GM13976 (cell line): Measurements from ENCODE around the gene GAB2.
"Not testable (repeated sequence)": the region's sequence is repeated elsewhere in the genome, so short reads cannot be mapped to it uniquely, and the experiment has no call there.

Experiments
- DNase-seq: peaks from one replicate; pipeline ENCODE4 v3.0.0; 2012; ENCODE audit warnings: low spot score
- in situ Hi-C: fragments of 300-500 bp; cut with MboI; formaldehyde crosslinking; loops from one replicate; pipeline ENCODE4 v1.12.0; 2022; ENCODE audit warnings: low sequenced_read_pairs, mixed read lengths, inconsistent platforms; ENCODE audit not compliant: unreplicated experiment
- TF ChIP-seq, protein P1 (sequence below): IDR thresholded peaks from 2 replicates; pipeline ENCODE4 v1.5.1; 2012; ENCODE audit warnings: borderline replicate concordance, mild to moderate bottlenecking; ENCODE audit not compliant: insufficient read depth; ENCODE audit errors: extremely low read depth, missing control alignments, control extremely low read depth

The GAB2 gene

GRCh38 chr11:78227921-78228320, 189.7 kb downstream of the GAB2 start:
- in situ Hi-C loops: loop anchor here (10.0 kb wide), 2 partner anchors 187 to 337 kb away; partner anchors contain the start of gene GAB2
- peak; percentile 59 for DNase-seq
- TF ChIP-seq, protein P1, sequence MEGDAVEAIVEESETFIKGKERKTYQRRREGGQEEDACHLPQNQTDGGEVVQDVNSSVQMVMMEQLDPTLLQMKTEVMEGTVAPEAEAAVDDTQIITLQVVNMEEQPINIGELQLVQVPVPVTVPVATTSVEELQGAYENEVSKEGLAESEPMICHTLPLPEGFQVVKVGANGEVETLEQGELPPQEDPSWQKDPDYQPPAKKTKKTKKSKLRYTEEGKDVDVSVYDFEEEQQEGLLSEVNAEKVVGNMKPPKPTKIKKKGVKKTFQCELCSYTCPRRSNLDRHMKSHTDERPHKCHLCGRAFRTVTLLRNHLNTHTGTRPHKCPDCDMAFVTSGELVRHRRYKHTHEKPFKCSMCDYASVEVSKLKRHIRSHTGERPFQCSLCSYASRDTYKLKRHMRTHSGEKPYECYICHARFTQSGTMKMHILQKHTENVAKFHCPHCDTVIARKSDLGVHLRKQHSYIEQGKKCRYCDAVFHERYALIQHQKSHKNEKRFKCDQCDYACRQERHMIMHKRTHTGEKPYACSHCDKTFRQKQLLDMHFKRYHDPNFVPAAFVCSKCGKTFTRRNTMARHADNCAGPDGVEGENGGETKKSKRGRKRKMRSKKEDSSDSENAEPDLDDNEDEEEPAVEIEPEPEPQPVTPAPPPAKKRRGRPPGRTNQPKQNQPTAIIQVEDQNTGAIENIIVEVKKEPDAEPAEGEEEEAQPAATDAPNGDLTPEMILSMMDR: no peak

DNA sequence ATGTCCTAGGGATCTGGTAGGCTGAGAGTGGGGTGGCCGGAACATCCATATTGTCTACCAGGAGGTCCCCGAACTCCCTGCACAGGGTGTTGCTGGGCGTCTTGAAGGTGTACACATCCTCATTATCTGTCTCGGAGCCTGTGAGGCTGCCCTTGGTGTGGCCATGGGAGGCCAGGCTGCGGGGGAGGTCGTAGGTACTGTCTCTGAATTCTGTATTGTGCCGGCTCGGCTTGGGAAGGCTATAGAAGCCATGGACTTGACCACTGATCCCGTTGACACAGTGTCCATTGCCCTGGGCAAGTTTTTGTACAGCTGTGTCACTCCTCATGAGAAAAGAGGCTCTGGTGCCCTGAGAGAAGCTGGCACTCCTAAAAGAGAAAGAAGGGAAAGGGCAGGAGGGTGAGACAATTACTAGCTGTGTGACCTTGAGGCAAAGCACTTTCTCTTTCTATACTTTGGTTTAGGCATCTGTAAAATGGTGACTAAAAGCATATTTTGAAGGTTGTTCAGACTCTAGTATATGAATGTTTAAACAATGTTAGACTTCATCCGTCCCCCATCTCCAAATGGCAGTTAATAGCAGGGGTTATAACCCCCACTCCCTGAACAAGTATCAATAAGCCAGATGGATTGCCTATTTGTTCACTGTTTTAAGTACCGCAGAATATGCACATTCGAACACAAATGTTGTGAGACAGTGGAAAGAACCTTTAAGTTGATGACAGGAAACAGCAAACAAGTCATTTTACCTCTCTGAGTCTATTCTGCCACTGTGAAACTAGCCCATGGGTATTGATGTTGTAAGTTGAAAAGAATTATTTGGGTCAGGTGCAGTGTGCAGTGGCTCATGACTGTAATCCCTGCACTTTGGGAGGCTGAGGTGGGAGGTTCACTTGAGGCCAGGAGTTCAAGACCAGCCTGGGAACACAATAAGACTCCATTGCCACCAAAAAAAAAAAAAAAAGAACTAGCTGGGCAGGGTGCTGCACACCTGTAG, 190.6 kb downstream of the GAB2 start:
- peak; percentile 26 for DNase-seq
- in situ Hi-C loops: loop anchor here (10.0 kb wide), 2 partner anchors 188 to 338 kb away; partner anchors contain the start of gene GAB2
- TF ChIP-seq, protein P1: no peak

DNA sequence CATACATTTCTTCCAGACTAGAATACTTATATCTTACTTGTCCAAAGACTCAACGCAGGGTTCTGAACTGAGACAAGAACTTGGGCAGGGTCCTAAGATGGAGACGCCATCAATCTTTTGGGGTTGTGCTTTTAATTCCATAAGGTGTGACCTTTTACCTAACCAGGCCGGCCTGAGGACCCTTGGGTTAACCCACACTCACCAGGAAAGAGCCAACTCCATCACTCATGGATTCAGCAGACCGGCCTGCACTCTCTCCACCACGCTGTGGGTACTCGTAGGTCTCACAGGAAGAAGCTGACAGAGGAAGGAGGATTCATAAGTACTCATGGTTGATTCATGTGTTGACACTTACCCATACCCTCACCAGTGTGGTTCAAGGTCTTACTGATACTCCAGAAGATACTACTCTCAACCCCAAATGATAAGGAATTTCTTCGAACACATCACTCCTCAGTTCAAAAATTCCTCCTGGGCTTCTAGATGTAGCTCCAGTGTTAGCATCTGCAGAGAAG, 192.7 kb downstream of the GAB2 start:
- no peak for DNase-seq
- in situ Hi-C loops: loop anchor here (10.0 kb wide), 2 partner anchors 190 to 340 kb away; partner anchors contain the start of gene GAB2
- TF ChIP-seq, protein P1: no peak

- TF ChIP-seq, protein P1: no peak
- no peak for DNase-seq
- in situ Hi-C loops: loop anchor here (10.0 kb wide), 2 partner anchors 190 to 340 kb away; partner anchors contain the start of gene GAB2
Observed at GRCh38 chr11:78224506-78224905, 193.1 kb downstream of the GAB2 start.

DNA sequence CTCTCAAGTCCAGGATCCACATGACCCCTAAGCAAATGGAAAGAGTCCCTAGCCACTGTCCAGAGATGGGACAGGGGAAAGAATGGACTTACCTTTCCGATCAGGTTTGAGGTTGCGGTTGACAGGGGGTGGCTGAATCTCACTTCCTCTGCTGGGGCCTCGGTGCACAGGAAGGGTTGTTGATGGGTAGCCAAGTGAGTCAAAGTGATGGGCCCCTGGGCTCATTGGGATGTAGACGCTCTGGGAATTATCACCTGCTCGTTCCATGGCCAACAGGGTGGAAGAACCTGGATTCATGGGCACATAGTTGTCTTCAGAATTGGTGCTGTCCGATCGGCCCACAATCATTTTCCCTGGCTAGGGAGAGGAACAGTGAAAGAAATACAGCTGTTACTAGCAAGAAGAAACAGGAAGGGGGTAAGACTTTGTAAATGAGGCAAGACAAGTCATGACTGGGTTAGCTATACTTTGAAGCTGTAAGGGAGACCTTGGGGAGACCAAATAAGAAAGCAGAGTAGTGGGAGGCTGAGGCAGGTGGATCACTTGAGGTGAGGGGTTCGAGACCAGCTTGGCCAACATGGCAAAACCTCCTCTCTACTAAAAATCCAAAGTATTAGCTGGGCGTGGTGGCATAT, 194.2 kb downstream of the GAB2 start:
- TF ChIP-seq, protein P1: no peak

GRCh38 chr11:78222726-78223125, 194.9 kb downstream of the GAB2 start:
- in situ Hi-C loops: loop anchor here (10.0 kb wide), 2 partner anchors 192 to 342 kb away; partner anchors contain the start of gene GAB2
- not testable (repeated sequence) for DNase-seq

More for the DNA sequence above, 194.2 kb downstream of the GAB2 start:
- DNase-seq: peak; percentile 57
- in situ Hi-C loops: loop anchor here (10.0 kb wide), 2 partner anchors 191 to 341 kb away; partner anchors contain the start of gene GAB2
